Spleen (tissue), 7 donors: ENCODE measurements around the gene TTN.

Experiments used
- CTCF ChIP-seq, 11 experiments: fragments of 200-600 bp in 7 of 11; fragments of 450-650 bp in 4 of 11; sonication (generic) in 4 of 11; IDR thresholded peaks in 8 of 11; conservative IDR thresholded peaks in 3 of 11; 1 replicate in 7 of 11; 2 replicates in 4 of 11; pipeline versions ENCODE4 v1.4.0 to v1.8.0; 2016 to 2021; ENCODE audit warnings: antibody characterized with exemption in 11 of 11, inconsistent platforms in 4 of 11, mild to moderate bottlenecking in 1 of 11
- POLR2A ChIP-seq, 3 donors: fragments of 450-650 bp; IDR thresholded peaks; one replicate each; pipeline ENCODE4 v1.5.1; 2017; ENCODE audit warnings: antibody characterized with exemption in 3 of 3, mild to moderate bottlenecking in 1 of 3
- donor health status: DM: no; HTN: no; CAD: no; lungs with moderate emphysema.
- donor health status: DM: no; HTN: no; CAD: no.
- donor health status: DM: no; HTN: no; CAD: no.

- no peak for TF ChIP-seq POLR2A (IDR thresholded peaks at IDR 0.05)
- no peak for TF ChIP-seq CTCF (IDR thresholded peaks at IDR 0.05 in 8 of 11, conservative IDR thresholded peaks at IDR 0.05 in 3 of 11)
Measured at GRCh38 chr2:178491612-178492011, 315.6 kb downstream of the TTN start.
